ENCODE data around the gene DDX28. TPM values are rescaled to one million over a fixed set of nuclear protein-coding genes. Genes with fewer than 3 reads are reported as not detected.

The DDX28 gene
- total and polyA plus RNA-seq, 2 of the 4 experiments (the other 2 are of a cell fraction) = 9.2 to 10.0 TPM

DNA sequence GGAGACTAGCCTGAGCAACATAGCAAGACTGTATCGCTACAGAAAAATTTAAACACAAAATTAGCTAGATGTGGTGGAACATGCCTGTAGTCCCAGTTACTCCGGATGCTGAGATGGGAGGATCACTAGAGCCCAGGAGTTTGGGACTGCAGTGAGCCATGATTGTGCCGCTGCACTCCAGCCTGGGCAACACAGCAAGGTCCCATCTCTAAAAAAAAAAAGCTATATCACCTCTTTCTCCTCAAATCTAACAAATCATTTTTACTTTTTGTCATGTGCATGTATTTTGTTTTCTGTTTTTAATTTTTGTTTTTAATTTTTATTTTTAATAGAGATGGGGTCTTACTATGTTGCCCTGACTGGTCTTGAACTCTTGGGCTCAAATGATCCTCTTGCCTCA lies 6.0 kb upstream of the DDX28 start:
- dilution Hi-C loops (cut with HindIII; ENCODE audit: low sequenced_read_pairs, unreplicated experiment) = no loop called here
- Histone ChIP-seq H2AFZ (replicated peaks; ENCODE audit: low read length, poor library complexity) (no peak overlapping the region), H3K27me3 (ENCODE audit: control insufficient read depth, insufficient read depth, low read length) (no peaks in the 10 kb centered on the region), H3K23ac (ENCODE audit: low read depth, low read length) (no peak overlapping the region), H3K18ac (ENCODE audit: low read depth, low read length) (no peak overlapping the region), H4K5ac (ENCODE audit: low read depth, low read length) (no peak overlapping the region), H3K4ac (ENCODE audit: low read depth, low read length) (no peak overlapping the region), H2BK120ac (ENCODE audit: low read depth, low read length) (no peak overlapping the region), H3K9me3 (ENCODE audit: control insufficient read depth, insufficient read depth, low read length) (no peaks in the 10 kb centered on the region), H2BK5ac (ENCODE audit: low read depth, low read length, poor library complexity, severe bottlenecking) (no peak overlapping the region), H2BK20ac (ENCODE audit: low read depth, low read length) (no peak overlapping the region), H2AK9ac (replicated peaks; ENCODE audit: low read depth, low read length, poor library complexity) (no peak overlapping the region), H3K56ac (ENCODE audit: extremely low read depth, insufficient read depth, low read length) (no peak overlapping the region), H4K8ac (ENCODE audit: low read depth in 2 of 2, low read length in 2 of 2) (no peak overlapping the region), H4K91ac (ENCODE audit: insufficient read depth, low read depth, low read length) (no peak overlapping the region), H2BK15ac (ENCODE audit: low read depth, low read length) (no peak overlapping the region), H3K14ac (replicated peaks; ENCODE audit: low read depth, low read length) (no peak overlapping the region), H4K20me1 (ENCODE audit: insufficient read depth, low read length) (no peaks in the 10 kb centered on the region), H3K4me3 (ENCODE audit: insufficient read depth, low read depth, low read length) (no peak overlapping the region), H3K4me1 (ENCODE audit: control insufficient read depth, insufficient read depth, low read length) (no peaks in the 10 kb centered on the region), H3K9ac (ENCODE audit: low read depth, low read length) (no peak overlapping the region), H3K27ac (ENCODE audit: insufficient read depth, low read length) (no peak overlapping the region), H3K36me3 (ENCODE audit: control insufficient read depth, insufficient read depth, low read length) (peaks cover 6% of the 10 kb centered on the region), H2AK5ac (ENCODE audit: low read depth, low read length) (no peak overlapping the region), H3K9me1 (ENCODE audit: insufficient read depth, low read length) (peaks cover 5% of the 10 kb centered on the region; the same call in 1 of the 2 replicates), H3K4me2 (ENCODE audit: low read depth, low read length) (no peak overlapping the region), H3K79me1 (ENCODE audit: low read depth in 1 of 2, low read length in 2 of 2) (peaks cover 20 to 33% of the 10 kb centered on the region in 2 experiments)
- no peak for DNase-seq
- intact Hi-C loops (cut with micrococcal nuclease) = no loop called here
- TF ChIP-seq RCOR1 (IDR thresholded peaks at IDR 0.05; ENCODE audit: insufficient replicate concordance, low read length) = no peak
- no peak for TF ChIP-seq ELK1 (IDR thresholded peaks at IDR 0.05; ENCODE audit: borderline replicate concordance, low read depth, low read length)
- no peak for TF ChIP-seq CEBPB (IDR thresholded peaks at IDR 0.05; ENCODE audit: low read depth, low read length)
- TF ChIP-seq FOS (IDR thresholded peaks at IDR 0.05; ENCODE audit: low read depth, low read length) = no peak
- TF ChIP-seq RFX5 (IDR thresholded peaks at IDR 0.05; ENCODE audit: low read depth, low read length) = no peak
- TF ChIP-seq NFE2L2 (IDR thresholded peaks at IDR 0.05; ENCODE audit: low read depth, low read length) = no peak
- no peak for ATAC-seq (ENCODE audit: low read depth)
- no TSS peak for BruUV-seq (replicated peaks)
- 100% methylated on average over 1 of the region's 3 CpGs; no CpG with 5 or more reads in 1 of the 2 experiments for WGBS, 2 experiments (ENCODE audit: extremely low coverage in 2 of 2, insufficient read length in 1 of 2)
- in situ Hi-C loops (cut with MboI; ENCODE audit: low sequenced_read_pairs) = no loop called here
- ChIA-PET POLR2A (ENCODE audit: unreplicated experiment) (no interaction called here), CTCF (no interaction called here)
